HEK293T (cell line): Measurements from ENCODE around the gene PSMC4.

Source experiments
- CTCF ChIA-PET: fragments of 350-600 bp; formaldehyde crosslinking; extraction: SDS; loops from one replicate; lab custom pipeline; 2021; ENCODE audit warnings: antibody characterized with exemption, inconsistent platforms; lab: Yijun Ruan, JAX
- POLR2A ChIA-PET: fragments of 350-600 bp; formaldehyde crosslinking; extraction: SDS; loops from one replicate; lab custom pipeline; 2020; ENCODE audit warnings: antibody characterized with exemption, inconsistent platforms; lab: Yijun Ruan, JAX
- DNase-seq: peaks from one replicate; pipeline ENCODE4 v3.0.0; 2012; ENCODE audit warnings: mixed read lengths; ENCODE audit errors: extremely low spot score
- ARNT ChIP-seq: fragments of 450-650 bp; IDR thresholded peaks from 2 replicates; pipeline ENCODE4 v1.6.1; 2017; ENCODE audit warnings: mild to moderate bottlenecking
- BHLHE40 ChIP-seq: fragments of 450-650 bp; IDR thresholded peaks from 2 replicates; pipeline ENCODE4 v1.6.1; 2016; ENCODE audit warnings: mild to moderate bottlenecking, moderate library complexity, borderline replicate concordance
- CTBP1 ChIP-seq: fragments of 450-650 bp; IDR thresholded peaks from 2 replicates; pipeline ENCODE4 v1.6.1; 2016; ENCODE audit warnings: borderline replicate concordance
- ELF4 ChIP-seq: fragments of 450-650 bp; IDR thresholded peaks from 2 replicates; pipeline ENCODE4 v1.6.1; 2017; ENCODE audit warnings: antibody characterized with exemption
- FOXA1 ChIP-seq: fragments of 450-650 bp; IDR thresholded peaks from 2 replicates; pipeline ENCODE4 v1.6.1; 2016; ENCODE audit warnings: mild to moderate bottlenecking
- FOXK2 ChIP-seq: fragments of 450-650 bp; IDR thresholded peaks from 2 replicates; pipeline ENCODE4 v1.6.1; 2016; ENCODE audit warnings: mild to moderate bottlenecking
- FOXM1 ChIP-seq: fragments of 450-650 bp; IDR thresholded peaks from 2 replicates; pipeline ENCODE4 v1.6.1; 2017; ENCODE audit warnings: mild to moderate bottlenecking, borderline replicate concordance
- HDGF ChIP-seq: fragments of 450-650 bp; IDR thresholded peaks from 2 replicates; pipeline ENCODE4 v1.6.1; 2017; ENCODE audit warnings: antibody characterized with exemption, borderline replicate concordance
- L3MBTL2 ChIP-seq: fragments of 450-650 bp; conservative IDR thresholded peaks from 2 replicates; pipeline ENCODE4 v1.6.1; 2016; ENCODE audit warnings: mild to moderate bottlenecking
- LEF1 ChIP-seq: fragments of 450-650 bp; IDR thresholded peaks from 2 replicates; pipeline ENCODE4 v1.6.1; 2017; ENCODE audit warnings: mild to moderate bottlenecking, borderline replicate concordance
- NFRKB ChIP-seq: fragments of 450-650 bp; IDR thresholded peaks from 2 replicates; pipeline ENCODE4 v1.6.1; 2016; ENCODE audit warnings: mild to moderate bottlenecking, moderate library complexity
- SP1 ChIP-seq: fragments of 450-650 bp; IDR thresholded peaks from 2 replicates; pipeline ENCODE4 v1.6.1; 2017
- SUZ12 ChIP-seq: fragments of 450-650 bp; IDR thresholded peaks from 2 replicates; pipeline ENCODE4 v1.6.1; 2016; ENCODE audit warnings: mild to moderate bottlenecking
- TARDBP ChIP-seq: fragments of 450-650 bp; IDR thresholded peaks from 2 replicates; pipeline ENCODE4 v1.6.1; 2016
- ZNF384 ChIP-seq: fragments of 450-650 bp; IDR thresholded peaks from 2 replicates; pipeline ENCODE4 v1.6.1; 2016
- TF ChIP-seq, protein P1 (sequence below): fragments of 450-650 bp; IDR thresholded peaks from 2 replicates; pipeline ENCODE4 v1.6.1; 2016

The PSMC4 gene

DNA sequence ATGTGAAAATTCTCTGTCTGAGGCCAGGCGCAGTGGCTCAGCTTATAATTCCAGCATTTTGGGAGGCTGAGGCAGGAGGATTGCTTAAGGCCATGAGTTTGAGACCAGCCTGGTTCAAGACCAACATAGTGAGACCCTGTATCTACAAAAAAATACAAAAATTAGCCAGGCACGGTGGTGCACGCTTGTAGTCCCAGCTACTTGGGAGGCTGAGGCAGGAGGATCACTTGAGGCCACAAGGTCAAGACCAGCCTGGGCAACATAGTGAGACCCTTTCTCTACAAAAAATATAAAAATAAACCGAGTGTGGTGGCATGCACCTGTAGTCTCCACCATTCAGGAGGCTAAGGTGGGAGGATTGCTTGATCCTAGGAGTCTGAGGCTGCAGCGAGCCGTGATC lies 34.3 kb upstream of the PSMC4 start:
- DNase-seq: no peak
- CTCF ChIA-PET: no interaction called here
- POLR2A ChIA-PET: interaction anchor here (1.0 kb wide), 1 partner anchor 34 kb away, joined by 3 read pairs; the partner anchor contains the start of gene PSMC4
- TF ChIP-seq TARDBP (no peak), ARNT (no peak), CTBP1 (no peak), SUZ12 (no peak), NFRKB (no peak), ZNF384 (no peak), FOXK2 (no peak), LEF1 (no peak), SP1 (no peak), FOXM1 (no peak), HDGF (no peak), L3MBTL2 (no peak), BHLHE40 (no peak), FOXA1 (no peak), ELF4 (no peak)
- TF ChIP-seq, protein P1, sequence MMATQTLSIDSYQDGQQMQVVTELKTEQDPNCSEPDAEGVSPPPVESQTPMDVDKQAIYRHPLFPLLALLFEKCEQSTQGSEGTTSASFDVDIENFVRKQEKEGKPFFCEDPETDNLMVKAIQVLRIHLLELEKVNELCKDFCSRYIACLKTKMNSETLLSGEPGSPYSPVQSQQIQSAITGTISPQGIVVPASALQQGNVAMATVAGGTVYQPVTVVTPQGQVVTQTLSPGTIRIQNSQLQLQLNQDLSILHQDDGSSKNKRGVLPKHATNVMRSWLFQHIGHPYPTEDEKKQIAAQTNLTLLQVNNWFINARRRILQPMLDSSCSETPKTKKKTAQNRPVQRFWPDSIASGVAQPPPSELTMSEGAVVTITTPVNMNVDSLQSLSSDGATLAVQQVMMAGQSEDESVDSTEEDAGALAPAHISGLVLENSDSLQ: no peak

DNA sequence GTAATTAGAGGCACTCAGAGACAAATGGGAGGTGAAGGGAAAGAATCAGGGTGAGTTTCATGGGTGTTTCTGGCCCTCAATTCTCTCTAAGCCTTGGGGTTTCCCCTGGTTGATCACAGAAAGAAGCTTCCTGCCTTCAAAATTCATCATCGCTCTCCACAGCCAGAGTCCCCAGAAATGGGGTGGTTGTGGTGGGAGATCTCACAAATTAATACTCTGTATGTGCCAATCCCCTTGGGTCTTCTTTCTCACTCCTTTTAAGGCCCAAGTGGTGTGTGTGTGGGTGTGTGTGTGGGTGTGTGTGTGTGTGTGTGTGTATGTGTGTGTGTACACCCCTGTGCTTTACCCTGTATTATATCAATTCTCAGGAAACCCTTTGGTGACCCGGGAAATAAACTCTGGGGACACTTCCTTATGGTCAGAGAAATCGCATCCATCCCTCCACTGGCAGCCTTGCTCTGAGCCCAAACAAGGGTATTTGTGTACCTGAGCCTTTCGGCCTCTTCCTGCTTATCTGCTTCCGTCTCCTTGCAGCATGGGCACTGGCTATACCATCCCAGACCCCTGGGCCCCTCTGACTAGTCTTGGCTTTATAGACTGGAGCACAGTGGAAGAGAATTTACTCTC lies 33.8 kb upstream of the PSMC4 start:
- POLR2A ChIA-PET: interaction anchor here (1.5 kb wide), 1 partner anchor 33 kb away, joined by 3 read pairs; no protein-coding TSS in a partner anchor
- CTCF ChIA-PET: no interaction called here
- TF ChIP-seq, protein P1: no peak
- no peak for TF ChIP-seq FOXK2
- no peak for TF ChIP-seq BHLHE40
- no peak for TF ChIP-seq SUZ12
- TF ChIP-seq SP1: no peak
- TF ChIP-seq ARNT: no peak
- no peak for TF ChIP-seq FOXM1
- TF ChIP-seq HDGF: no peak
- TF ChIP-seq CTBP1: no peak
- no peak for TF ChIP-seq TARDBP
- no peak for TF ChIP-seq NFRKB
- no peak for TF ChIP-seq ZNF384
- no peak for TF ChIP-seq L3MBTL2
- TF ChIP-seq ELF4: no peak
- TF ChIP-seq LEF1: no peak
- TF ChIP-seq FOXA1: no peak
- DNase-seq: no peak

DNA sequence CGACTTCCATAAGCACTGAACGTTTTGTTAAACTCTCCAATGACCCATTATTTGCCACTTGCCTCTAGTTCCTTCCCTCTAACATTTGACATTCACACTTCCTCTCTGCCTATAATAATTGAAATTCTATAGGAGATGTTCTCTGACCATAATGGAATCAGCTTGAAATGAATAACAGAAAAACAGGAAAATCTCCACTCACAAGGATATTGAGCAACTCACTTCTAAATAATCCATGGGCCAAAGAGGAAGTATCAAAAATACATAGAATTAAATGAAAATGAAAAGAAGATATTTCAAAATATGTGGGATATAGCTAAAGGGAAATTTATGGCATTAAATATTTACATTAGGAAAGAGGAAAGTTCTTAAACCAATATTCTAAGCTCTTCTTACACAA lies 33.2 kb upstream of the PSMC4 start:
- DNase-seq: no peak
- no peak for TF ChIP-seq BHLHE40
- no peak for TF ChIP-seq HDGF
- TF ChIP-seq SP1: no peak
- no peak for TF ChIP-seq SUZ12
- no peak for TF ChIP-seq FOXM1
- TF ChIP-seq ARNT: no peak
- TF ChIP-seq ELF4: no peak
- TF ChIP-seq NFRKB: no peak
- no peak for TF ChIP-seq TARDBP
- no peak for TF ChIP-seq L3MBTL2
- TF ChIP-seq FOXA1: no peak
- TF ChIP-seq LEF1: no peak
- TF ChIP-seq FOXK2: no peak
- no peak for TF ChIP-seq ZNF384
- TF ChIP-seq, protein P1: no peak
- TF ChIP-seq CTBP1: no peak
- ChIA-PET POLR2A (interaction anchor here (1.5 kb wide), 1 partner anchor 33 kb away, joined by 3 read pairs; no protein-coding TSS in a partner anchor), CTCF (no interaction called here)

DNA sequence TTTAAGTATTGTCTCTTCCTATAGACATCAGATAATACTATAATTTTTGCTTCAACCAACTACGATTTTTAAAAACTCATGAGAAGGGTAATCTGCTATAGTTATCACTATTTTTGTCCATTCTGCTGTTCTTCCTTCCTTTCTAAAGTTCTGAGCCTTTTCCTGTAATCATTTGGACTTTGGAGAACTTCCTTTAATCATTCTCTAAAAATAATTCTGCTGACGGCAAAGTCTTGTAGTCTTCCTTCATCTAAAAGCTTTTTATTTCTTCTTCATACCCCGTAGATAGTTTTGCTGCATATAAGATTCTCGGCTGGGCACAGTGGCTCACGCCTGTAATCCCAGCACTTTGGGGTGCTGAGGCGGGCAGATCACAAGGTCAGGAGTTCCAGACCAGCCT lies 31.4 kb upstream of the PSMC4 start:
- no peak for TF ChIP-seq SP1
- TF ChIP-seq LEF1: no peak
- no peak for TF ChIP-seq L3MBTL2
- POLR2A ChIA-PET: no interaction called here
- CTCF ChIA-PET: no interaction called here
- DNase-seq: no peak

DNA sequence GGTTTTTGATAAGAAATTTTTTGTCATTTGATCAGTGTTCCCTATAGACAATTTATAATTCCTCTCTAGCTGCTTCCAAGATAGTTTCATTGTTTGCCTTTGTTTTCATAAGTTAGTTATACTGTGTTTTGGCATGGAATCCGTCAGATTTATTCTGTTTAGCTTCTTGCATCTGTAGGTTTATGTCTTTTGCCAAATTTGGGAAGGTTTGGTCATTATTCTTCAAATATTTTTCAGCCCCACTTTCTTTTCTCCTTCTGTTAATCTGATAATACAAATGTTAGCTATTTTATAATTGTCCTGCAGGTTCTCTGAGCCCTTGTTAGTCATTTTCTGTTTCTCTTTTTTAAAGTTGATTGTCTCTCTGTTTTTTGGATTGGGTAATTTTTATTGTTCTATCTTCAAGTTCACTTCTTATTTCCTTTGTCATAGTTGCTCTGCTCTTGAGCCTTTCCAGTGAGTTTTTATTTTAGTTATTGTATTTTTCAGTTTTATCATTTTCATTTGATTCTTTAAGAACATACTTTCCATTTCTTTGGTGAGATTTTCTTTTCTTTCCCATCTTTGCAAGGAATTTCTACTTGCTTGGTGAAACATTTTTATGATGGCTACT lies 30.6 kb upstream of the PSMC4 start:
- ChIA-PET POLR2A (no interaction called here), CTCF (no interaction called here)
- no peak for DNase-seq
- no peak for TF ChIP-seq FOXA1
- no peak for TF ChIP-seq NFRKB
- no peak for TF ChIP-seq ELF4
- TF ChIP-seq ARNT: no peak
- TF ChIP-seq, protein P1: no peak
- TF ChIP-seq CTBP1: no peak
- no peak for TF ChIP-seq SUZ12
- TF ChIP-seq FOXM1: no peak
- no peak for TF ChIP-seq ZNF384
- no peak for TF ChIP-seq LEF1
- no peak for TF ChIP-seq BHLHE40
- TF ChIP-seq TARDBP: no peak
- TF ChIP-seq SP1: no peak
- TF ChIP-seq HDGF: no peak
- TF ChIP-seq FOXK2: no peak
- no peak for TF ChIP-seq L3MBTL2
